ENCODE data around the gene CYBRD1.

DNA sequence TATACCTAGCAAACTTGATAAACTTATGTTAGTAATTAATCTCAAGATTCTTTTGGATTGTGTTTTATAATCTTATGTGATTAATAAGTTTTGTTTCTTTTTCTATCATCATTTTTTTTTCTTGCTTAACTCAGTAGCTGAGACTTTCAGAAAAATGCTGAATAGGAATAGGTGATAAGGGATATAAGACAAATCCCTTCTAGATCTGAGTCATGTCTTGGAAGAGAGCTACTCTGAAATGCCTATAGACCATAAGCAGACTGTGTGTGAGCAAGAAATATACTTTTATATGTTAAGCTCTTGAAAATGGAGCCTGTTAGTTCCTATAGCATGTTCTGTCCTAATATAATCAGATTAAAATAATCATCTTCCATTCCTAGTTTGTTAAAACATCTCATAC lies 29.6 kb downstream of the CYBRD1 start:
- TF ChIP-seq, protein P1, sequence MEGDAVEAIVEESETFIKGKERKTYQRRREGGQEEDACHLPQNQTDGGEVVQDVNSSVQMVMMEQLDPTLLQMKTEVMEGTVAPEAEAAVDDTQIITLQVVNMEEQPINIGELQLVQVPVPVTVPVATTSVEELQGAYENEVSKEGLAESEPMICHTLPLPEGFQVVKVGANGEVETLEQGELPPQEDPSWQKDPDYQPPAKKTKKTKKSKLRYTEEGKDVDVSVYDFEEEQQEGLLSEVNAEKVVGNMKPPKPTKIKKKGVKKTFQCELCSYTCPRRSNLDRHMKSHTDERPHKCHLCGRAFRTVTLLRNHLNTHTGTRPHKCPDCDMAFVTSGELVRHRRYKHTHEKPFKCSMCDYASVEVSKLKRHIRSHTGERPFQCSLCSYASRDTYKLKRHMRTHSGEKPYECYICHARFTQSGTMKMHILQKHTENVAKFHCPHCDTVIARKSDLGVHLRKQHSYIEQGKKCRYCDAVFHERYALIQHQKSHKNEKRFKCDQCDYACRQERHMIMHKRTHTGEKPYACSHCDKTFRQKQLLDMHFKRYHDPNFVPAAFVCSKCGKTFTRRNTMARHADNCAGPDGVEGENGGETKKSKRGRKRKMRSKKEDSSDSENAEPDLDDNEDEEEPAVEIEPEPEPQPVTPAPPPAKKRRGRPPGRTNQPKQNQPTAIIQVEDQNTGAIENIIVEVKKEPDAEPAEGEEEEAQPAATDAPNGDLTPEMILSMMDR (IDR thresholded peaks at IDR 0.05), result no peak
- no peak for TF ChIP-seq SP1 (CRISPR knock-in tag; conservative IDR thresholded peaks at IDR 0.05)
- TF ChIP-seq, protein P2, sequence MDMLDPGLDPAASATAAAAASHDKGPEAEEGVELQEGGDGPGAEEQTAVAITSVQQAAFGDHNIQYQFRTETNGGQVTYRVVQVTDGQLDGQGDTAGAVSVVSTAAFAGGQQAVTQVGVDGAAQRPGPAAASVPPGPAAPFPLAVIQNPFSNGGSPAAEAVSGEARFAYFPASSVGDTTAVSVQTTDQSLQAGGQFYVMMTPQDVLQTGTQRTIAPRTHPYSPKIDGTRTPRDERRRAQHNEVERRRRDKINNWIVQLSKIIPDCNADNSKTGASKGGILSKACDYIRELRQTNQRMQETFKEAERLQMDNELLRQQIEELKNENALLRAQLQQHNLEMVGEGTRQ (CRISPR knock-in tag; IDR thresholded peaks at IDR 0.05), result no peak
- TF ChIP-seq ZNF263 (CRISPR knock-in tag; IDR thresholded peaks at IDR 0.05; ENCODE audit: low read depth), result no peak
- TF ChIP-seq, protein P3, sequence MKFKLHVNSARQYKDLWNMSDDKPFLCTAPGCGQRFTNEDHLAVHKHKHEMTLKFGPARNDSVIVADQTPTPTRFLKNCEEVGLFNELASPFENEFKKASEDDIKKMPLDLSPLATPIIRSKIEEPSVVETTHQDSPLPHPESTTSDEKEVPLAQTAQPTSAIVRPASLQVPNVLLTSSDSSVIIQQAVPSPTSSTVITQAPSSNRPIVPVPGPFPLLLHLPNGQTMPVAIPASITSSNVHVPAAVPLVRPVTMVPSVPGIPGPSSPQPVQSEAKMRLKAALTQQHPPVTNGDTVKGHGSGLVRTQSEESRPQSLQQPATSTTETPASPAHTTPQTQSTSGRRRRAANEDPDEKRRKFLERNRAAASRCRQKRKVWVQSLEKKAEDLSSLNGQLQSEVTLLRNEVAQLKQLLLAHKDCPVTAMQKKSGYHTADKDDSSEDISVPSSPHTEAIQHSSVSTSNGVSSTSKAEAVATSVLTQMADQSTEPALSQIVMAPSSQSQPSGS (CRISPR knock-in tag; IDR thresholded peaks at IDR 0.05; ENCODE audit: borderline replicate concordance, low read depth), result no peak
- no peak for TF ChIP-seq NR3C1 (CRISPR knock-in tag; conservative IDR thresholded peaks at IDR 0.05; ENCODE audit: low read depth)
- TF ChIP-seq, protein P4, sequence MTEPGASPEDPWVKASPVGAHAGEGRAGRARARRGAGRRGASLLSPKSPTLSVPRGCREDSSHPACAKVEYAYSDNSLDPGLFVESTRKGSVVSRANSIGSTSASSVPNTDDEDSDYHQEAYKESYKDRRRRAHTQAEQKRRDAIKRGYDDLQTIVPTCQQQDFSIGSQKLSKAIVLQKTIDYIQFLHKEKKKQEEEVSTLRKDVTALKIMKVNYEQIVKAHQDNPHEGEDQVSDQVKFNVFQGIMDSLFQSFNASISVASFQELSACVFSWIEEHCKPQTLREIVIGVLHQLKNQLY (CRISPR knock-in tag; IDR thresholded peaks at IDR 0.05), result no peak
- TF ChIP-seq ZBTB21 (CRISPR knock-in tag; IDR thresholded peaks at IDR 0.05; ENCODE audit: borderline replicate concordance), result no peak
- TF ChIP-seq, protein P5, sequence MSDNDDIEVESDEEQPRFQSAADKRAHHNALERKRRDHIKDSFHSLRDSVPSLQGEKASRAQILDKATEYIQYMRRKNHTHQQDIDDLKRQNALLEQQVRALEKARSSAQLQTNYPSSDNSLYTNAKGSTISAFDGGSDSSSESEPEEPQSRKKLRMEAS (CRISPR knock-in tag; IDR thresholded peaks at IDR 0.05), result no peak
- TF ChIP-seq ESRRA (CRISPR knock-in tag; IDR thresholded peaks at IDR 0.05; ENCODE audit: borderline replicate concordance), result no peak
- no peak for TF ChIP-seq HMGA2 (CRISPR knock-in tag; IDR thresholded peaks at IDR 0.05)
- TF ChIP-seq JUN (CRISPR knock-in tag; IDR thresholded peaks at IDR 0.05), result no peak
- TF ChIP-seq GABPB1 (CRISPR knock-in tag; IDR thresholded peaks at IDR 0.05), result no peak
- no peak for TF ChIP-seq FOXJ3 (CRISPR knock-in tag; IDR thresholded peaks at IDR 0.05; ENCODE audit: borderline replicate concordance)

Measured in WTC11 (cell line).